Ovary (tissue), 9 donors: ENCODE measurements around the gene PTPRK. TPM values are rescaled to one million over a fixed set of nuclear protein-coding genes. Genes with fewer than 3 reads are reported as not detected.

ENCODE experiments used
- DNase-seq, 5 donors: peaks; one replicate each; pipeline ENCODE4 v3.0.0-alpha.2; 2019 to 2020
- H3K27ac ChIP-seq, 2 donors: fragments of 200-600 bp; one replicate each; pipeline versions ENCODE4 v1.5.1 to v1.8.0; 2019 to 2022
- H3K27me3 ChIP-seq: fragments of 200-600 bp; one replicate; pipeline ENCODE4 v1.8.0; 2022
- H3K36me3 ChIP-seq: fragments of 200-600 bp; sonication (generic); one replicate; pipeline ENCODE4 v1.5.1; 2019
- H3K4me1 ChIP-seq: one replicate; pipeline ENCODE4 v1.8.1; 2013; ENCODE audit warnings: mild to moderate bottlenecking, moderate library complexity; ENCODE audit not compliant: insufficient read depth
- H3K4me3 ChIP-seq: fragments of 200-600 bp; sonication (generic); one replicate; pipeline ENCODE4 v1.5.1; 2017
- H3K9me3 ChIP-seq, 2 donors: fragments of 200-600 bp in 1 of 2; sonication (generic) in 1 of 2; one replicate each; pipeline versions ENCODE4 v1.5.1 to v1.8.1; 2013 to 2019; ENCODE audit warnings: mild to moderate bottlenecking in 1 of 2, moderate library complexity in 1 of 2
- EP300 ChIP-seq: sonication (generic); formaldehyde crosslinking; IDR thresholded peaks from one replicate; pipeline ENCODE4 v1.6.1; 2017; ENCODE audit warnings: antibody characterized with exemption
- POLR2A ChIP-seq: fragments of 450-650 bp; IDR thresholded peaks from one replicate; pipeline ENCODE4 v1.6.1; 2017; ENCODE audit warnings: antibody characterized with exemption, mild to moderate bottlenecking, moderate library complexity
- WGBS, 3 donors: extraction: QIAGEN DNeasy Blood & Tissue Kit in 1 of 3; methylation state at CpG; one replicate each; pipeline versions ENCODE4 v1.1.5 to v1.1.7; 2013 to 2017; 5-methylcytosine and 5-hydroxymethylcytosine counted together
- intact Hi-C, 4 donors: fragments of 100-400 bp; cut with DNase I; formaldehyde crosslinking; loops; one replicate each; pipeline versions ENCODE4 v1.11.0 to v1.15.1; 2022 to 2023
- polyA plus RNA-seq, 2 donors: library from polyadenylated mRNA; stranded (reverse); fragments of 200-250 nt in 1 of 2; fragments of 350-450 nt in 1 of 2; fragmentation: Illumina TruSeq in 1 of 2; extraction: RNeasy Lipid Tissue Mini Kit (QIAGEN cat#74804) in 1 of 2; gene quantifications; one replicate each; pipeline ENCODE4 v1.2.3, GENCODE V29; 2013 to 2014
- total RNA-seq, 7 donors: library from RNA; depleted of rRNA in 2 of 7; stranded (reverse); fragments of >200 nt in 2 of 7; fragmentation: NEBNext Ultra II Directional in 3 of 7; extraction: Animal tissue kit (Norgen Biotek cat#: 25700) in 3 of 7; gene quantifications; one replicate each; pipeline versions ENCODE4 v1.1.0 to v1.2.4, GENCODE V29; 2016 to 2023
- TF ChIP-seq, protein P1 (sequence below), 3 donors: fragments of 450-650 bp in 2 of 3; fragments of 200-600 bp in 1 of 3; IDR thresholded peaks; one replicate each; pipeline versions ENCODE4 v1.5.1 to v1.8.0; 2016 to 2022; ENCODE audit warnings: antibody characterized with exemption in 3 of 3, mild to moderate bottlenecking in 1 of 3
- donor health status: DM: no; HTN: no; CAD: no; lungs with moderate emphysema.
- donor health status: DM: no; HTN: no; CAD: no.
- donor health status: Bipolar disorder and iron deficiency.
- donor health status: DM: yes; HTN: yes; CAD: no.
- donor health status: DM: no; HTN: no; CAD: no.
- donor health status: DM: yes; HTN: yes; CAD: no.

PTPRK gene
- total and polyA plus RNA-seq, 9 donors: 24.0 to 50.7 (median 44.1) TPM

DNA sequence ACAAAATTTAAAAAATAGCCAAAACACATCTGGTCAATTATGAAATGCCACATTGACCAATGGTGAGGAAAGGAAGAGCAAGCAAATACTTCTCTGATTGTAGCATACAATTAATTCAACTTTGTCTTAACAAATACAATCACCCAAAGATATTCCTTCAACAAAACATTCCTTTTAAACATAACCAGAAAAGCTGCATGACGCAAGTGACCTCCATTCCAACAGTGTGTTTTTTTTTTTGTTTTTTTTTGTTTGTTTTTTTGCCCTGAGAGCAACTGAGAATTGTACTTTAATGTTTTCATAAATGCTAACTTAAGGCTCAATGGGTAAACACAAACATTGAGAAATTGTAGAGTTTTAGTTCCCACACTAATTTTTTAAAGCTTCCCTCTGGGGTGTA lies 184.4 kb downstream of the PTPRK start:
- peaks cover 5% of the 10 kb centered on the region for H3K4me1 ChIP-seq
- no peak overlapping the region for H3K4me3 ChIP-seq
- no peaks in the 10 kb centered on the region for H3K9me3 ChIP-seq
- no peak for TF ChIP-seq POLR2A
- TF ChIP-seq, protein P1, sequence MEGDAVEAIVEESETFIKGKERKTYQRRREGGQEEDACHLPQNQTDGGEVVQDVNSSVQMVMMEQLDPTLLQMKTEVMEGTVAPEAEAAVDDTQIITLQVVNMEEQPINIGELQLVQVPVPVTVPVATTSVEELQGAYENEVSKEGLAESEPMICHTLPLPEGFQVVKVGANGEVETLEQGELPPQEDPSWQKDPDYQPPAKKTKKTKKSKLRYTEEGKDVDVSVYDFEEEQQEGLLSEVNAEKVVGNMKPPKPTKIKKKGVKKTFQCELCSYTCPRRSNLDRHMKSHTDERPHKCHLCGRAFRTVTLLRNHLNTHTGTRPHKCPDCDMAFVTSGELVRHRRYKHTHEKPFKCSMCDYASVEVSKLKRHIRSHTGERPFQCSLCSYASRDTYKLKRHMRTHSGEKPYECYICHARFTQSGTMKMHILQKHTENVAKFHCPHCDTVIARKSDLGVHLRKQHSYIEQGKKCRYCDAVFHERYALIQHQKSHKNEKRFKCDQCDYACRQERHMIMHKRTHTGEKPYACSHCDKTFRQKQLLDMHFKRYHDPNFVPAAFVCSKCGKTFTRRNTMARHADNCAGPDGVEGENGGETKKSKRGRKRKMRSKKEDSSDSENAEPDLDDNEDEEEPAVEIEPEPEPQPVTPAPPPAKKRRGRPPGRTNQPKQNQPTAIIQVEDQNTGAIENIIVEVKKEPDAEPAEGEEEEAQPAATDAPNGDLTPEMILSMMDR (IDR thresholded peaks at IDR 0.05): no peak
- TF ChIP-seq EP300: no peak
- intact Hi-C loops: no loop called here
- no peaks in the 10 kb centered on the region for H3K27me3 ChIP-seq
- no peak for DNase-seq
- WGBS, 3 donors: 57 to 89% (median 78%) methylated on average over 1 of the region's 1 CpG
- no peak overlapping the region for H3K27ac ChIP-seq
- no peaks in the 10 kb centered on the region for H3K36me3 ChIP-seq

DNA sequence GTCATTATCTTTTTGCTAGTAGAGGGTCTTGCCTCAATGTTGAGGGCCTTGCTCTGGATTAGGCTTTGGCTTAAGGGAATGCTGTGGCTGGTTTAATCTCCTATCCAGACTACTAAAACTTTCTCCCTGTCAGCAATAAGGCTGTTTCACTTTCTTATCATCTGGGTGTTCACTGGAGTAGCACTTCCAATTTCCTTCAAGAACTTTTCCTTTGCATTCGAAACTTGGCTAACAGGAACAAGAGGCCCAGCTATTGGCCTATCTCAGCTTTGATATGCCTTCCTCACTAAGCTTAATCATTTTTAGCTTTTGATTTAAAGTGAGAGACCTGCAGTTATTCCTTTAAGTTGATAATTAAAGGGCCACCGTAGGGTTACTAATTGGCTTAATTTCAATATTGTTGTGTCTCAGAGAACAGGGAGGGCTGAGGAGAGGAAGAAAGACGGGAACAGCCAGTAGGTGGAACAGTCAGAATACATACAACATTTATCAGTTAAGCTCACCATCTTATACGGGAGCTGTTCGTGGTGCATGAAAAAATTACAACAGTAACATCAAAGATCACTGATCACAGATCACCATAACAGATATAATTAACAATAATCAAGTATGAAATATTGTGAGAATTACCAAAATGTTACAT lies 186.7 kb downstream of the PTPRK start:
- DNase-seq: no peak
- WGBS, 3 donors: 76 to 81% (median 76%) methylated on average over 5 of the region's 5 CpGs
- no peaks in the 10 kb centered on the region for H3K9me3 ChIP-seq
- no peaks in the 10 kb centered on the region for H3K27me3 ChIP-seq
- peaks cover 2% of the 10 kb centered on the region for H3K4me1 ChIP-seq
- no peaks in the 10 kb centered on the region for H3K36me3 ChIP-seq
- H3K4me3 ChIP-seq: no peak overlapping the region
- intact Hi-C loops: no loop called here
- no peak overlapping the region for H3K27ac ChIP-seq
- TF ChIP-seq EP300: no peak
- TF ChIP-seq POLR2A: no peak
- TF ChIP-seq, protein P1 (IDR thresholded peaks at IDR 0.05): no peak

DNA sequence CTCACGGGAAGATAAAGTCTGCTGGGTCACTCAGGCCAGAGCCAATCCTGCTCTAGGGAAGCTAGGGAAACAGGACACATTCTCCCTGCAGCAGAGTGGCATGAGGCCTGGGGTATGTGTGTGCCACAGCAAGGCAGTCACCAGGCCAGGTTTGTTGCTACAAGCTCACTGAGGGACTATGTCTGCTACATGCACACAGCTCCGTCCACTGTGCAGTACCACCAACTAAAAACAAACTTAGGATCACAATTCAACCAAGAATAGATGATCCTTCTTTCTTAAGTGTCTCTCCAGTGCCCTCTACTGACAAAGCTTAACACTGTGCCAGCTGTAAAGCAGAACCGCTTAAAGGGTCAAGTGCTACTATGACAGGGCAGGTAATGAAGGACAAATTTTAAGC lies 192.5 kb downstream of the PTPRK start:
- Histone ChIP-seq H3K27me3 (no peaks in the 10 kb centered on the region), H3K4me3 (no peak overlapping the region), H3K4me1 (no peaks in the 10 kb centered on the region), H3K36me3 (no peaks in the 10 kb centered on the region), H3K9me3 (no peaks in the 10 kb centered on the region), H3K27ac (no peak overlapping the region)
- DNase-seq: no peak
- intact Hi-C loops: no loop called here
- 96 to 97% (median 96%) methylated on average over 3 of the region's 3 CpGs for WGBS, 3 donors
- TF ChIP-seq EP300 (no peak), POLR2A (no peak)
- TF ChIP-seq, protein P1 (IDR thresholded peaks at IDR 0.05): no peak

DNA sequence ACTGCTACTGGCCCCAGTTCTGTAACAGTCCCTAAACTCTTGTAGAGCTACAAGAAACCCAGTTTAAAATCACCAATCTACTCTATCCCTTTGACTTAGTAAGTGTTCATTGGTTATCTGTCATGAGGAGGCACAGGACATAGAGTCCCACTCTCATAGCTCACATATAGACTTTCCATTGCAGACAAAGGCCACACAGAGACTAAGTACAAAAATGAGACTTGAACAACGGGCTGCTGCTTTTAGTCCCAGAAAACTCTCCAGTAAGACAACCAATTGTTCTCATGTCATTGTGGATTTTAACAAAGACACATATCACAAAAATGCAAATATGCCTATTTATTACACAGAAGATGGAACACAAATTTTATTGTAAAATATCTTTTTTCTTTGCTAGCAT lies 197.4 kb downstream of the PTPRK start:
- no peaks in the 10 kb centered on the region for H3K36me3 ChIP-seq
- H3K27ac ChIP-seq: no peak overlapping the region
- TF ChIP-seq, protein P1 (IDR thresholded peaks at IDR 0.05): no peak
- TF ChIP-seq POLR2A (no peak), EP300 (no peak)
- no peaks in the 10 kb centered on the region for H3K4me1 ChIP-seq
- no peak for DNase-seq
- intact Hi-C loops: no loop called here
- H3K27me3 ChIP-seq: no peaks in the 10 kb centered on the region
- no peaks in the 10 kb centered on the region for H3K9me3 ChIP-seq
- H3K4me3 ChIP-seq: no peak overlapping the region
- 92 to 96% (median 93%) methylated on average over 1 of the region's 1 CpG for WGBS, 3 donors
